NCI-H2107 treated with DMSO at 0.1 percent for 48 hours (cell line): ENCODE data around the gene LIN54.
"Not testable (repeated sequence)": the region's sequence is repeated elsewhere in the genome, so short reads cannot be mapped to it uniquely, and the experiment has no call there.

ENCODE experiments used
- DNase-seq: peaks from one replicate; lab custom pipeline; 2025; ENCODE audit not compliant: unreplicated experiment; lab: John Stamatoyannopoulos, UW

Gene LIN54

GRCh38 chr4:83010522-83011318 is at the start of gene LIN54:
LIN54 (minus strand) TSS chr4:83010823; CDS start chr4:82984844, 25,979 bp downstream.
- no peak for DNase-seq

- no peak for DNase-seq
These were observed 44.3 kb upstream of the LIN54 start for GRCh38 chr4:83054928-83055327.

GRCh38 chr4:83048781-83049180 is 38.2 kb upstream of the LIN54 start:
- not testable (repeated sequence) for DNase-seq

- no peak for DNase-seq
These were observed 36.3 kb upstream of the LIN54 start for GRCh38 chr4:83046693-83047473.

GRCh38 chr4:83043801-83044407 is 33.3 kb upstream of the LIN54 start:
- DNase-seq, result no peak

- DNase-seq, result not testable (repeated sequence)
These were observed 32.5 kb upstream of the LIN54 start for GRCh38 chr4:83043157-83043556.

GRCh38 chr4:83040269-83040668 is 29.6 kb upstream of the LIN54 start:
- no peak for DNase-seq

- DNase-seq, result no peak
These were observed 26.5 kb upstream of the LIN54 start for GRCh38 chr4:83036991-83037665.

GRCh38 chr4:83034630-83035494 is 24.2 kb upstream of the LIN54 start, which contains the start of gene COPS4:
COPS4 (plus strand) TSS chr4:83035183; CDS start chr4:83035225, 42 bp downstream.
- DNase-seq, result peak; percentile 97

- DNase-seq, result no peak
These were observed 19.1 kb upstream of the LIN54 start for GRCh38 chr4:83029688-83030087.

- DNase-seq, result no peak
These were observed 18.4 kb upstream of the LIN54 start for GRCh38 chr4:83028976-83029375.

- DNase-seq, result peak; percentile 48
These were observed 14.9 kb upstream of the LIN54 start for GRCh38 chr4:83025563-83025962.

GRCh38 chr4:83024233-83024632 is 13.6 kb upstream of the LIN54 start:
- DNase-seq, result no peak

- not testable (repeated sequence) for DNase-seq
These were observed 13.0 kb upstream of the LIN54 start for GRCh38 chr4:83023599-83023998.

- no peak for DNase-seq
These were observed 12.3 kb upstream of the LIN54 start for GRCh38 chr4:83022724-83023450.

GRCh38 chr4:83019794-83020494 is 9.3 kb upstream of the LIN54 start:
- DNase-seq, result no peak

- DNase-seq, result no peak
These were observed 3.3 kb upstream of the LIN54 start for GRCh38 chr4:83013902-83014301.

GRCh38 chr4:83013420-83013867 is 2.8 kb upstream of the LIN54 start:
- no peak for DNase-seq
